HG02623 (cell line): Measurements from ENCODE around the gene CACNA2D3.

Experiments
- ATAC-seq: cut with Tn5 transposase; IDR thresholded peaks from one replicate; pipeline ENCODE4 v1.9.1; 2021; ENCODE audit warnings: moderate library complexity; ENCODE audit not compliant: unreplicated experiment

CACNA2D3 gene

GRCh38 chr3:54936561-54936960, 814.2 kb downstream of the CACNA2D3 start:
- no peak for ATAC-seq

GRCh38 chr3:54939557-54940300, 817.4 kb downstream of the CACNA2D3 start:
- no peak for ATAC-seq

GRCh38 chr3:54940971-54941370, 818.6 kb downstream of the CACNA2D3 start:
- no peak for ATAC-seq

- ATAC-seq: no peak
These were observed 819.5 kb downstream of the CACNA2D3 start for GRCh38 chr3:54941690-54942362.

- no peak for ATAC-seq
These were observed 827.2 kb downstream of the CACNA2D3 start for GRCh38 chr3:54949491-54950044.

GRCh38 chr3:54950391-54951003, 828.1 kb downstream of the CACNA2D3 start:
- ATAC-seq: no peak

GRCh38 chr3:54951405-54951804, 829.1 kb downstream of the CACNA2D3 start:
- ATAC-seq: no peak

GRCh38 chr3:54954022-54954421, 831.7 kb downstream of the CACNA2D3 start:
- ATAC-seq: no peak

- no peak for ATAC-seq
These were observed 832.2 kb downstream of the CACNA2D3 start for GRCh38 chr3:54954521-54954920.

GRCh38 chr3:54955496-54955895, 833.1 kb downstream of the CACNA2D3 start:
- no peak for ATAC-seq

GRCh38 chr3:54955941-54956340, 833.6 kb downstream of the CACNA2D3 start:
- ATAC-seq: no peak

- no peak for ATAC-seq
These were observed 835.4 kb downstream of the CACNA2D3 start for GRCh38 chr3:54957711-54958110.

GRCh38 chr3:54960082-54960481, 837.7 kb downstream of the CACNA2D3 start:
- no peak for ATAC-seq

GRCh38 chr3:54960701-54961100, 838.3 kb downstream of the CACNA2D3 start:
- no peak for ATAC-seq

- no peak for ATAC-seq
These were observed 839.8 kb downstream of the CACNA2D3 start for GRCh38 chr3:54962200-54962599.

- ATAC-seq: no peak
These were observed 841.3 kb downstream of the CACNA2D3 start for GRCh38 chr3:54963641-54964040.

- no peak for ATAC-seq
These were observed 841.7 kb downstream of the CACNA2D3 start for GRCh38 chr3:54964081-54964480.

GRCh38 chr3:54965746-54966145, 843.4 kb downstream of the CACNA2D3 start:
- no peak for ATAC-seq

- ATAC-seq: no peak
These were observed 844.6 kb downstream of the CACNA2D3 start for GRCh38 chr3:54966979-54967378.

GRCh38 chr3:54967731-54968161, 845.4 kb downstream of the CACNA2D3 start:
- no peak for ATAC-seq

GRCh38 chr3:54968546-54969172, 846.3 kb downstream of the CACNA2D3 start:
- ATAC-seq: no peak
